MG63 (cell line): Measurements from ENCODE around the gene MDK. TPM values are rescaled to one million over a fixed set of nuclear protein-coding genes. Genes with fewer than 3 reads are reported as not detected.
"Not testable (repeated sequence)": the region's sequence is repeated elsewhere in the genome, so short reads cannot be mapped to it uniquely, and the experiment has no call there.

Source experiments
- DNase-seq: peaks from one replicate; pipeline ENCODE4 v3.0.0-alpha.2; 2020
- H3K27me3 ChIP-seq: fragments of 250-450 bp; sonication (Bioruptor Pico); 2 replicates; pipeline ENCODE4 v1.5.1; 2020; ENCODE audit warnings: mild to moderate bottlenecking, moderate library complexity
- H3K36me3 ChIP-seq: fragments of 250-450 bp; sonication (Bioruptor Pico); 2 replicates; pipeline ENCODE4 v1.5.1; 2020; ENCODE audit warnings: mild to moderate bottlenecking, moderate library complexity
- H3K4me3 ChIP-seq: fragments of 250-450 bp; sonication (Bioruptor Pico); 2 replicates; pipeline ENCODE4 v1.5.1; 2020; ENCODE audit warnings: mild to moderate bottlenecking, moderate library complexity
- H3K9me3 ChIP-seq: fragments of 250-450 bp; sonication (Bioruptor Pico); 2 replicates; pipeline ENCODE4 v1.5.1; 2020; ENCODE audit warnings: mild to moderate bottlenecking, moderate library complexity
- total RNA-seq: library from RNA; depleted of rRNA; stranded (reverse); fragments of >200 nt; shearing (Covaris generic); gene quantifications from 2 replicates; pipeline ENCODE4 v1.2.3, GENCODE V29; 2014; ENCODE audit warnings: low replicate concordance

MDK gene
- total RNA-seq, 1 experiment from 2014 or later, result 0.82 TPM

DNA sequence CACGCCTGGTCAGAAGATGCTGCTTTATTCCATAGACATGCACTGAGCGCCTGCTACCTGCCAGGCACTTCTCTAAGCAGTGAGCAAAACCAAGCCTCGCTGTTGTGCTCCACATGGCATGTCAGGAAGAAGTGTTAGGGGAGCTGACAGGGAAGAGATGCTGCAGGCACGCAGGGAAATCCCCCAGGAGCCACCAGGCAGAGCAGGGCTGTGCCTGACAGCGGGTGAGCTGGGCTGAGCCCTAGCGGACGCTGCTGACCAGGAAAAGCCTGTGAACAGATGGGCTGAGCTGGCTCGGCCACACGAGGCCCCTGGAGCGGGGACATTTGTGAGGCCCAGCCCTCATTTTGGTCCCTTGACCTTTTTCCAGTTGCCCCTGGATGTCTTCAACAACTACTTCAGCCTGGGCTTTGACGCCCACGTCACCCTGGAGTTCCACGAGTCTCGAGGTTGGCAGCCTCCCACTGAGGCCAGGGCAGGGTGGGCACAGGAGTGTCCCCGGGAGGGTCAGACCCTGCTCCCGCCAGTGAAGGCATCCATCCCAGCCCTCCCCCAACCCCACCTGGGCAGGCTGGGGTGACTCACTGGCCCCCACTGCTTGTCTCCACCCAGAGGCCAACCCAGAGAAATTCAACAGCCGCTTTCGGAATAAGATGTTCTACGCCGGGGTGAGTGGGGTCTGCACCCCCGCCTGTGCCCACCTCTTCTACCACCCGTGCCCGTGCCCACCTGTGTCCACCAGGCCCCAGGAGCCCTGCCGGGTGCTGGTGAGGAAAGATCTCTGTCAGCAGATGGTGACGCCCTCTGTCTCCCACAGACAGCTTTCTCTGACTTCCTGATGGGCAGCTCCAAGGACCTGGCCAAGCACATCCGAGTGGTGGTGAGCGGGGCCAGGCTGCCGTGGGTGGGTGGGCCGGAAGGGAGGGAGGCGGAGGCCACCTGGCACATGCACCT lies 7.4 kb upstream of the MDK start:
- Histone ChIP-seq H3K36me3 (peaks cover 7% of the 10 kb centered on the region; the same call in 1 of the 2 replicates), H3K4me3 (no peak overlapping the region), H3K9me3 (no peaks in the 10 kb centered on the region), H3K27me3 (no peaks in the 10 kb centered on the region)
- no peak for DNase-seq

- Histone ChIP-seq H3K36me3 (peaks cover 4% of the 10 kb centered on the region; the same call in 1 of the 2 replicates), H3K27me3 (no peaks in the 10 kb centered on the region), H3K9me3 (no peaks in the 10 kb centered on the region), H3K4me3 (no peak overlapping the region)
- DNase-seq, result no peak
Observed at GRCh38 chr11:46374815-46375214, 6.7 kb upstream of the MDK start.

GRCh38 chr11:46375392-46376101 lies 5.9 kb upstream of the MDK start:
- Histone ChIP-seq H3K27me3 (no peaks in the 10 kb centered on the region), H3K9me3 (no peaks in the 10 kb centered on the region), H3K4me3 (no peak overlapping the region), H3K36me3 (no peaks in the 10 kb centered on the region; the same call in 1 of the 2 replicates)
- no peak for DNase-seq

- Histone ChIP-seq H3K27me3 (no peaks in the 10 kb centered on the region), H3K9me3 (no peaks in the 10 kb centered on the region), H3K36me3 (no peaks in the 10 kb centered on the region; the same call in 1 of the 2 replicates), H3K4me3 (no peak overlapping the region)
- DNase-seq, result no peak
Observed at GRCh38 chr11:46376258-46377050, 5.0 kb upstream of the MDK start.

DNA sequence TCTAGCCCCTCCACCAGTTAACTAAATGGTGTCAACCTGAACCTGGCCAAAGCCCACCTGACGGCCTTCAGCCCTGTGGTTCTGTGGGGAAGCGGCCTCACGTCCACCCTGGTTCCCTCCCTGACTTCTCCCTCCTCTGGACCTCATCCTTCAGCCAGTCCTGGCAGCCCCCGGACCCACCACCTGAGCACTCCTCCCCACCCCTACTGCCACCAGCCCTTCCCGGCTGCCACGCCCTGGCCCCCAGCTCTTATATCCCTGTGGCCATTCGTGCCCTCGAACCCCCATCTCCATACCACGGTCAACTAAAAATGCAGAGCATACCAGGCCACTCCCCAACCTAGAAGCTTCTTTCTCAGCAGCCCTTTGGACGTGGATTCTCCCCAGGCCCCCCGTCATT lies 4.2 kb upstream of the MDK start:
- no peaks in the 10 kb centered on the region for H3K27me3 ChIP-seq

GRCh38 chr11:46377831-46378230 lies 3.6 kb upstream of the MDK start:
- H3K4me3 ChIP-seq, result no peak overlapping the region
- no peaks in the 10 kb centered on the region for H3K9me3 ChIP-seq
- no peaks in the 10 kb centered on the region; the same call in 1 of the 2 replicates for H3K36me3 ChIP-seq
- DNase-seq, result no peak
- no peaks in the 10 kb centered on the region for H3K27me3 ChIP-seq

More for the DNA sequence above, 4.2 kb upstream of the MDK start:
- Histone ChIP-seq H3K36me3 (no peaks in the 10 kb centered on the region; the same call in 1 of the 2 replicates), H3K4me3 (no peak overlapping the region), H3K9me3 (no peaks in the 10 kb centered on the region)
- no peak for DNase-seq

DNA sequence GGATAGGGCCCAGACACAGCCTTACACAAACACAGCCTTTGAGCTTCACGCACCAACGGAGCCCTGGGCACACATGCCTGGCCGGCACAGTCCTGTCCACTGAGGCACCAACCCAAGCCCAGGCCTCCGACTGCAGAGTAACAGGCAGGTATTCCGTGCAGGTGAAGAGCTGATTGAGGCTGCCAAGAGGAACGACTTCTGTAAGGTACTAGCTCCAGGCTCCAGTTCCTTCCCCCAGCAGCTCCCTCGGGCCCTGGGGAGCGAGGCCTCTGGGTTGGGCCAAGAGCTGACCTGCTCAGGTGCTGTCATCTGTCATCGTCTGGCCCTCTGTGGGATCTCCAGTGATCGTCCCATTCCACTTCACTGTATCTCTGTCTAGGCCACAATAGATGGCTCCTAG lies 3.2 kb upstream of the MDK start:
- H3K27me3 ChIP-seq, result no peaks in the 10 kb centered on the region
- H3K9me3 ChIP-seq, result no peaks in the 10 kb centered on the region
- no peak overlapping the region for H3K4me3 ChIP-seq
- H3K36me3 ChIP-seq, result no peaks in the 10 kb centered on the region; the same call in 1 of the 2 replicates
- no peak for DNase-seq

GRCh38 chr11:46378811-46379481 lies 2.5 kb upstream of the MDK start:
- H3K4me3 ChIP-seq, result no peak overlapping the region
- no peaks in the 10 kb centered on the region for H3K27me3 ChIP-seq
- DNase-seq, result no peak

DNA sequence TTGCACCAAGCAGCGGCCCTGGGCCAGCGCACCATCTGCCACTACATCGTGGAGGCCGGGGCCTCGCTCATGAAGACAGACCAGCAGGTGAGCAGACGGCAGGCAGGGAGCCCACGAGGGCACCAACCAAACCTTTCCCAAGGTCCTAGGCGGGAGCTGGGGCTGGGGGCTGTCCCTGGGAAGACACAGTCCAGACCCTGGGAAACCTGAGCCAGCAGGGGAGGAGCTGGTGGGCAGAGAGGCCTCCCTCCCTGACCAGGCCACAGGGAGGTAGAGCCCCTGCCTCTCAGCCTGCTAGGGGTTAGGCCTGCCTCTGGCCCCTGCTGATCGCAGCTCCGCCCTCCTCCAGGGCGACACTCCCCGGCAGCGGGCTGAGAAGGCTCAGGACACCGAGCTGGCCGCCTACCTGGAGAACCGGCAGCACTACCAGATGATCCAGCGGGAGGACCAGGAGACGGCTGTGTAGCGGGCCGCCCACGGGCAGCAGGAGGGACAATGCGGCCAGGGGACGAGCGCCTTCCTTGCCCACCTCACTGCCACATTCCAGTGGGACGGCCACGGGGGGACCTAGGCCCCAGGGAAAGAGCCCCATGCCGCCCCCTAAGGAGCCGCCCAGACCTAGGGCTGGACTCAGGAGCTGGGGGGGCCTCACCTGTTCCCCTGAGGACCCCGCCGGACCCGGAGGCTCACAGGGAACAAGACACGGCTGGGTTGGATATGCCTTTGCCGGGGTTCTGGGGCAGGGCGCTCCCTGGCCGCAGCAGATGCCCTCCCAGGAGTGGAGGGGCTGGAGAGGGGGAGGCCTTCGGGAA lies 1.8 kb upstream of the MDK start:
- not testable (repeated sequence) for H3K9me3 ChIP-seq, H3K27me3 ChIP-seq, H3K36me3 ChIP-seq, DNase-seq, H3K4me3 ChIP-seq

More at GRCh38 chr11:46378811-46379481, 2.5 kb upstream of the MDK start:
- Histone ChIP-seq H3K9me3 (no peaks in the 10 kb centered on the region), H3K36me3 (no peaks in the 10 kb centered on the region; the same call in 1 of the 2 replicates)

DNA sequence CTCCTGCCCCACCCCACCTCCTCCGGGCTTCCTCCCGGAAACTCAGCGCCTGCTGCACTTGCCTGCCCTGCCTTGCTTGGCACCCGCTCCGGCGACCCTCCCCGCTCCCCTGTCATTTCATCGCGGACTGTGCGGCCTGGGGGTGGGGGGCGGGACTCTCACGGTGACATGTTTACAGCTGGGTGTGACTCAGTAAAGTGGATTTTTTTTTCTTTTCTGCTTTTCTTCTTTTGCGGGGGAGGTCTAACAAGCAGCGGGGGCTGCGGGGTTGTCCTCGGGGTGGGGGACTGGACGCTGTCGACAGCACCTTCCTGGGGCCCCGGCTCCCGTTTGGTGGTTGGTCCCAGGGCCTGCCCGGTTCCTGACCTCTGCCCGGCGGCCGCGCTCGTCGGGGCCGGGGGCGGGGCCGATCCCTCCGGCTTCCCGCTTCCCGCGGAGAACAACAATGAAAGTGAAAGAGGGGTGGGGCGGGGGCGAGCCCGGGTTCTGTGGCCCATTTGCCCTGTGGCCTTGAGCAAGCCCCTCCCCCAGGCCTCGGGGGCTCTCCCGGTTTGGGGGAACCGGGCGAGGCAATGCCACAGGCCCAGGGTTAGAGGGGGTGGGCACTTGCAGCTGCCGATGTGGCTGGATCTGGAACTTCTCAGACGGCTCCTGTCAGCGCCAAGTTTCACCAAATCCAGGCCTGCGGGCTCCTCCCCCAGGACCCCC lies 975 bp upstream of the MDK start:
- DNase-seq, result peak; percentile 65
- H3K27me3 ChIP-seq, result no peaks in the 10 kb centered on the region
- H3K4me3 ChIP-seq, result peak overlapping the region; percentile 41
- no peaks in the 10 kb centered on the region for H3K9me3 ChIP-seq
- H3K36me3 ChIP-seq, result no peaks in the 10 kb centered on the region; the same call in 1 of the 2 replicates

DNA sequence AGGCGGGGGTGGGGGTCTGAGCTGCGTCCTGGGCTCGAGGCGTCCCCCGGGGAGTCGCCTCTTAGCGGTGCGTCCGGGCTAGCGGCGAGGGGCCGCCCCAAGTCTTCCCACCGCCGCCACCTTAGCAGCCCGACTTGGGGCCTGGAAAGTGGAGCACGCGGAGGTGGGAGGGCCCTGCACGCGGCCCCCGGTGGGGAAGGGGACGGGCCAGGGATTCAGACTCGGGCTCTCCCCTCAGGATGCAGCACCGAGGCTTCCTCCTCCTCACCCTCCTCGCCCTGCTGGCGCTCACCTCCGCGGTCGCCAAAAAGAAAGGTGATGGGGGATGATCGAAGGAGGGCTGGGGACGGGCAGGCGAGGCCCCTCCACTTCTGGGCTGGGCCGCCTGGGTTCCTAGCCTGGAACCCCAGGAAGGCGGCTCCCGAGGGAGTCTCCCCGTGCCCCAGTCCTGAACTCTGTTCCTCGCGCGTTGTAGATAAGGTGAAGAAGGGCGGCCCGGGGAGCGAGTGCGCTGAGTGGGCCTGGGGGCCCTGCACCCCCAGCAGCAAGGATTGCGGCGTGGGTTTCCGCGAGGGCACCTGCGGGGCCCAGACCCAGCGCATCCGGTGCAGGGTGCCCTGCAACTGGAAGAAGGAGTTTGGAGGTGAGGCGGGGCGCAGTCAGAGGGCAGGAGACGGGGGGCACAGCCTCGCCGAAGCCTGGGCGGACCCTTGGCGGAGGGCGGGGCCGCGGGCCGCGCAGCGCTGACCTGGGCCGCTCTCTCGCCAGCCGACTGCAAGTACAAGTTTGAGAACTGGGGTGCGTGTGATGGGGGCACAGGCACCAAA lies 563 bp downstream of the MDK start:
- Histone ChIP-seq H3K4me3 (no peak overlapping the region), H3K36me3 (no peaks in the 10 kb centered on the region), H3K27me3 (no peaks in the 10 kb centered on the region), H3K9me3 (no peaks in the 10 kb centered on the region)
- DNase-seq, result no peak

GRCh38 chr11:46382646-46383403 lies 1.4 kb downstream of the MDK start:
- H3K4me3 ChIP-seq, result no peak overlapping the region
- no peaks in the 10 kb centered on the region for H3K27me3 ChIP-seq
- H3K36me3 ChIP-seq, result no peaks in the 10 kb centered on the region
- H3K9me3 ChIP-seq, result no peaks in the 10 kb centered on the region
- DNase-seq, result peak; percentile 32

DNA sequence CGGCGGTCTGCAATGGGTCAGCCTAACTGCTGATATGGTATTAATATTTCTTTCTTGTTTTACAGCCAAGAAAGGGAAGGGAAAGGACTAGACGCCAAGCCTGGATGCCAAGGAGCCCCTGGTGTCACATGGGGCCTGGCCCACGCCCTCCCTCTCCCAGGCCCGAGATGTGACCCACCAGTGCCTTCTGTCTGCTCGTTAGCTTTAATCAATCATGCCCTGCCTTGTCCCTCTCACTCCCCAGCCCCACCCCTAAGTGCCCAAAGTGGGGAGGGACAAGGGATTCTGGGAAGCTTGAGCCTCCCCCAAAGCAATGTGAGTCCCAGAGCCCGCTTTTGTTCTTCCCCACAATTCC lies 1.9 kb downstream of the MDK start:
- no peak for DNase-seq
- Histone ChIP-seq H3K4me3 (no peak overlapping the region), H3K27me3 (no peaks in the 10 kb centered on the region; the same call in 1 of the 2 replicates), H3K36me3 (no peaks in the 10 kb centered on the region), H3K9me3 (no peaks in the 10 kb centered on the region)
